ENCODE measurements around the gene JPT1.

JPT1 gene

GRCh38 chr17:75086496-75087181 lies 67.7 kb downstream of the JPT1 start:
- H3K4me3 ChIP-seq (ENCODE audit: low read length): no peak overlapping the region
- no peak for TF ChIP-seq CTCF (IDR thresholded peaks at IDR 0.05; ENCODE audit: insufficient read depth, low read depth, low read length, missing control alignments)
- no peak for DNase-seq (ENCODE audit: low read depth)
